SK-N-SH (cell line): Measurements from ENCODE around the gene TGM4. TPM values are rescaled to one million over a fixed set of nuclear protein-coding genes. Genes with fewer than 3 reads are reported as not detected.
A peak's percentile ranks its signal among the peaks of the same experiment; 100 is the strongest.

ENCODE experiments used
- CTCF ChIA-PET: fragments of 300-600, 350-600 bp; formaldehyde crosslinking; extraction: SDS; loops from one replicate; lab custom pipeline; 2021; lab: Yijun Ruan, JAX
- POLR2A ChIA-PET: fragments of 350-600 bp; sonication (Branson Sonifier 250); formaldehyde crosslinking; extraction: SDS; loops from one replicate; lab custom pipeline; 2020; ENCODE audit warnings: antibody characterized with exemption, inconsistent platforms; lab: Yijun Ruan, JAX
- DNase-seq: peaks from one replicate; pipeline ENCODE4 v3.0.0; 2012
- H2AFZ ChIP-seq: fragments of 200-600 bp; sonication (generic); 2 replicates; pipeline ENCODE4 v1.8.1; 2016; ENCODE audit warnings: antibody characterized with exemption, mild to moderate bottlenecking, low read depth
- H3F3A ChIP-seq: fragments of 200-600 bp; sonication (generic); replicated peaks from 2 replicates; pipeline ENCODE3; 2016; ENCODE audit warnings: antibody characterized with exemption, mild to moderate bottlenecking; ENCODE audit not compliant: insufficient read depth
- H3K27ac ChIP-seq, 2 experiments: fragments of 200-500 bp in 1 of 2; fragments of 200-600 bp in 1 of 2; sonication (Bioruptor generic) in 1 of 2; sonication (generic), shearing (Covaris generic) in 1 of 2; 2 replicates each; pipeline versions ENCODE4 v1.5.1 to v1.6.1; 2014 to 2016; ENCODE audit warnings: low read depth in 2 of 2, inconsistent platforms in 1 of 2, low read length in 1 of 2, mild to moderate bottlenecking in 1 of 2, mixed read lengths in 1 of 2
- H3K27me3 ChIP-seq: fragments of 200-600 bp; sonication (generic), shearing (Covaris generic); 2 replicates; pipeline ENCODE4 v1.6.1; 2016; ENCODE audit warnings: mixed run types; ENCODE audit not compliant: insufficient read depth
- H3K36me3 ChIP-seq, 2 experiments: fragments of 200-500 bp in 1 of 2; fragments of 200-600 bp in 1 of 2; sonication (Bioruptor generic) in 1 of 2; sonication (generic) in 1 of 2; replicated peaks in 1 of 2; 2 replicates each; pipeline versions ENCODE3 to v1.5.1; 2014 to 2016; ENCODE audit warnings: low read length in 1 of 2, mild to moderate bottlenecking in 1 of 2; ENCODE audit not compliant: insufficient read depth in 2 of 2, control insufficient read depth in 1 of 2
- H3K4me1 ChIP-seq, 2 experiments: fragments of 200-500 bp in 1 of 2; fragments of 200-600 bp in 1 of 2; sonication (Bioruptor generic) in 1 of 2; sonication (generic), shearing (Covaris generic) in 1 of 2; 2 replicates each; pipeline versions ENCODE4 v1.5.1 to v1.6.1; 2014 to 2016; ENCODE audit warnings: low read depth in 1 of 2, low read length in 1 of 2, mixed run types in 1 of 2; ENCODE audit not compliant: insufficient read depth in 2 of 2, control insufficient read depth in 1 of 2
- H3K4me2 ChIP-seq: fragments of 200-600 bp; sonication (generic), shearing (Covaris generic); 2 replicates; pipeline ENCODE4 v1.6.1; 2017; ENCODE audit warnings: mixed run types
- H3K4me3 ChIP-seq, 2 experiments: fragments of 200-500 bp in 1 of 2; fragments of 200-600 bp in 1 of 2; sonication (Bioruptor generic) in 1 of 2; sonication (generic), shearing (Covaris generic) in 1 of 2; 2 replicates each; pipeline versions ENCODE4 v1.5.1 to v1.8.1; 2014 to 2016; ENCODE audit warnings: low read depth in 2 of 2, inconsistent platforms in 1 of 2, low read length in 1 of 2, mild to moderate bottlenecking in 1 of 2, mixed read lengths in 1 of 2, moderate library complexity in 1 of 2
- H3K79me2 ChIP-seq: fragments of 200-600 bp; sonication (generic); 2 replicates; pipeline ENCODE4 v1.8.1; 2017; ENCODE audit warnings: mild to moderate bottlenecking; ENCODE audit not compliant: insufficient read depth
- H3K9ac ChIP-seq: fragments of 200-600 bp; sonication (generic); 2 replicates; pipeline ENCODE4 v1.6.1; 2017; ENCODE audit warnings: mixed run types
- H3K9me2 ChIP-seq: fragments of 200-600 bp; sonication (generic); 2 replicates; pipeline ENCODE4 v1.6.1; 2017; ENCODE audit warnings: mixed run types
- H3K9me3 ChIP-seq: fragments of 200-600 bp; sonication (generic); 2 replicates; pipeline ENCODE4 v1.6.1; 2017; ENCODE audit warnings: mixed run types, mild to moderate bottlenecking, moderate library complexity
- H4K20me1 ChIP-seq: fragments of 200-600 bp; sonication (generic); 2 replicates; pipeline ENCODE4 v1.6.1; 2017; ENCODE audit warnings: mild to moderate bottlenecking, mixed run types; ENCODE audit not compliant: insufficient read depth
- CTCF ChIP-seq: fragments of 200-600 bp; sonication (generic); IDR thresholded peaks from 2 replicates; pipeline ENCODE4 v1.6.1; 2017; ENCODE audit warnings: antibody characterized with exemption, mild to moderate bottlenecking, moderate library complexity
- ELF1 ChIP-seq: IDR thresholded peaks from 2 replicates; pipeline ENCODE4 v1.4.0; 2012
- EZH2phosphoT487 ChIP-seq: fragments of 200-600 bp; sonication (generic); IDR thresholded peaks from 2 replicates; pipeline ENCODE4 v1.6.1; 2017; ENCODE audit warnings: low read depth, mixed run types, mild to moderate bottlenecking, antibody characterized with exemption, moderate library complexity, borderline replicate concordance
- FOXJ3 ChIP-seq: sonication (generic); formaldehyde crosslinking; IDR thresholded peaks from 2 replicates; pipeline ENCODE4 v1.5.1; 2020; ENCODE audit warnings: mild to moderate bottlenecking, missing genetic modification reagents
- GATA2 ChIP-seq: sonication (generic); formaldehyde crosslinking; IDR thresholded peaks from 2 replicates; pipeline ENCODE4 v1.5.0; 2020; ENCODE audit warnings: mild to moderate bottlenecking, missing genetic modification reagents
- POLR2AphosphoS5 ChIP-seq: IDR thresholded peaks from 2 replicates; pipeline ENCODE4 v1.6.1; 2012; ENCODE audit warnings: low read depth, low read length
- RFX5 ChIP-seq: IDR thresholded peaks from 2 replicates; pipeline ENCODE4 v1.6.1; 2012; ENCODE audit warnings: mild to moderate bottlenecking, improper control_type of control experiment, low read length
- RXRA ChIP-seq: IDR thresholded peaks from 2 replicates; pipeline ENCODE4 v1.4.0; 2012; ENCODE audit warnings: low read depth, mild to moderate bottlenecking, borderline replicate concordance
- SIN3A ChIP-seq: IDR thresholded peaks from 2 replicates; pipeline ENCODE4 v1.6.1; 2012; ENCODE audit warnings: low read depth, mild to moderate bottlenecking, low read length, moderate library complexity, borderline replicate concordance
- SMC3 ChIP-seq: IDR thresholded peaks from 2 replicates; pipeline ENCODE4 v1.6.1; 2012; ENCODE audit warnings: low read depth, low read length, improper control_type of control experiment
- TAF1 ChIP-seq: IDR thresholded peaks from 2 replicates; pipeline ENCODE4 v1.6.1; 2012; ENCODE audit warnings: low read depth, mild to moderate bottlenecking, low read length, moderate library complexity, borderline replicate concordance
- TEAD4 ChIP-seq: IDR thresholded peaks from 2 replicates; pipeline ENCODE4 v1.4.0; 2012; ENCODE audit warnings: mild to moderate bottlenecking, borderline replicate concordance; ENCODE audit not compliant: insufficient read depth
- YY1 ChIP-seq: IDR thresholded peaks from 2 replicates; pipeline ENCODE4 v1.4.0; 2012; ENCODE audit warnings: low read depth, mild to moderate bottlenecking
- whole genome bisulfite sequencing: methylation state at CpG from one replicate; pipeline ENCODE4 v1.1.6; 2017; ENCODE audit warnings: low lambda C conversion rate; 5-methylcytosine and 5-hydroxymethylcytosine counted together
- polyA plus RNA-seq, 3 experiments: library from polyadenylated mRNA; depleted of rRNA; stranded (reverse); fragments of >200 nt; gene quantifications; 2 replicates each; pipeline ENCODE4 v1.2.3, GENCODE V29; 2012

TGM4 gene
- polyA plus RNA-seq, 1 of the 3 experiments (the other 2 are of a cell fraction), result 0.12 TPM

GRCh38 chr3:44963571-44964325, 89.3 kb downstream of the TGM4 start:
- H3K9ac ChIP-seq, result no peak overlapping the region
- no peak for TF ChIP-seq EZH2phosphoT487
- no peak for TF ChIP-seq TEAD4
- TF ChIP-seq SIN3A, result no peak
- no peak for TF ChIP-seq RFX5
- TF ChIP-seq TAF1, result no peak
- TF ChIP-seq GATA2 (CRISPR knock-in tag), result no peak
- TF ChIP-seq CTCF, result no peak
- TF ChIP-seq ELF1, result no peak
- no peak for TF ChIP-seq RXRA
- no peak for TF ChIP-seq YY1
- TF ChIP-seq FOXJ3 (CRISPR knock-in tag), result no peak
- TF ChIP-seq SMC3, result no peak
- TF ChIP-seq POLR2AphosphoS5, result no peak
- H3K36me3 ChIP-seq, result peaks cover 0 to 5% of the 10 kb centered on the region in 2 experiments
- WGBS, result 94% methylated on average over 4 of the region's 4 CpGs
- peaks cover 4% of the 10 kb centered on the region for H3F3A ChIP-seq
- DNase-seq, result no peak
- no peak overlapping the region for H3K4me2 ChIP-seq
- POLR2A ChIA-PET, result no interaction called here
- H3K79me2 ChIP-seq, result peaks cover 60% of the 10 kb centered on the region
- CTCF ChIA-PET, result no interaction called here
- no peaks in the 10 kb centered on the region for H3K27me3 ChIP-seq
- H3K9me3 ChIP-seq, result no peaks in the 10 kb centered on the region
- H2AFZ ChIP-seq, result no peak overlapping the region
- no peak overlapping the region for H3K4me3 ChIP-seq
- peaks cover 0 to 39% of the 10 kb centered on the region in 2 experiments; a peak in 3 of 4 replicates for H3K4me1 ChIP-seq
- no peaks in the 10 kb centered on the region for H3K9me2 ChIP-seq
- peaks cover 34% of the 10 kb centered on the region; the same call in 1 of the 2 replicates for H4K20me1 ChIP-seq
- peak overlapping the region in 1 of 2 experiments; percentile 22; a peak in 1 of 4 replicates for H3K27ac ChIP-seq

Other genes with a start within 250 kb of the TGM4 start
- 4.3 and 5.2 TPM in 2 replicates for gene ZNF197, start 249.6 kb upstream of the TGM4 start, polyA plus RNA-seq (2012; rRNA removed)
- gene ZNF35, start 225.9 kb upstream of the TGM4 start, polyA plus RNA-seq (2012; rRNA removed), result 2.4 and 4.5 TPM in 2 replicates
- gene ZNF502, start 161.9 kb upstream of the TGM4 start, polyA plus RNA-seq (2012; rRNA removed), result 2.1 and 3.2 TPM in 2 replicates
- gene ZNF501, start 145.0 kb upstream of the TGM4 start, polyA plus RNA-seq (2012; rRNA removed), result 1.1 and 1.5 TPM in 2 replicates
- 5.6 and 7.8 TPM in 2 replicates for gene KIAA1143, start 113.0 kb upstream of the TGM4 start, polyA plus RNA-seq (2012; rRNA removed)
- gene KIF15, start 112.8 kb upstream of the TGM4 start, polyA plus RNA-seq (2012; rRNA removed), result 2.1 and 2.3 TPM in 2 replicates
- 32.8 and 42.4 TPM in 2 replicates for gene TMEM42, start 12.7 kb upstream of the TGM4 start, polyA plus RNA-seq (2012; rRNA removed)
- 60.7 and 72.3 TPM in 2 replicates for gene ZDHHC3, start 101.6 kb downstream of the TGM4 start, polyA plus RNA-seq (2012; rRNA removed)
- gene EXOSC7, start 101.6 kb downstream of the TGM4 start, polyA plus RNA-seq (2012; rRNA removed), result 83.5 and 96.4 TPM in 2 replicates
- 0.16 and 0.46 TPM in 2 replicates for gene CLEC3B, start 151.7 kb downstream of the TGM4 start, polyA plus RNA-seq (2012; rRNA removed)